Thyroid gland (tissue), 4 donors: Measurements from ENCODE around the gene MTHFS. TPM values are rescaled to one million over a fixed set of nuclear protein-coding genes. Genes with fewer than 3 reads are reported as not detected.

Experiments
- DNase-seq, 2 donors: peaks; one replicate each; pipeline ENCODE4 v3.0.0-alpha.2; 2019
- H3K27ac ChIP-seq, 3 donors: fragments of 200-600 bp; sonication (generic); 1 replicate in 2 of 3; 2 replicates in 1 of 3; pipeline ENCODE4 v1.5.1; 2016 to 2019; ENCODE audit warnings: mild to moderate bottlenecking in 1 of 3, moderate library complexity in 1 of 3
- H3K27me3 ChIP-seq: fragments of 200-600 bp; sonication (generic); one replicate; pipeline ENCODE4 v1.5.1; 2019
- H3K36me3 ChIP-seq, 2 donors: fragments of 200-600 bp; sonication (generic); one replicate each; pipeline ENCODE4 v1.5.1; 2016 to 2019
- H3K4me1 ChIP-seq, 2 donors: fragments of 200-600 bp; sonication (generic); one replicate each; pipeline ENCODE4 v1.5.1; 2017 to 2019
- H3K4me3 ChIP-seq, 3 donors: fragments of 200-600 bp; sonication (generic); replicated peaks in 1 of 3; 1 replicate in 2 of 3; 2 replicates in 1 of 3; pipeline ENCODE4 v1.5.1; 2016; ENCODE audit warnings: mild to moderate bottlenecking in 1 of 3
- H3K9me3 ChIP-seq: fragments of 200-600 bp; sonication (generic); one replicate; pipeline ENCODE4 v1.5.1; 2017
- CTCF ChIP-seq, 6 experiments: fragments of 200-600 bp in 3 of 6; fragments of 450-650 bp in 3 of 6; sonication (generic) in 3 of 6; IDR thresholded peaks; one replicate each; pipeline ENCODE4 v1.5.1; 2016 to 2019; ENCODE audit warnings: antibody characterized with exemption in 6 of 6, mild to moderate bottlenecking in 2 of 6, inconsistent platforms in 1 of 6, moderate library complexity in 1 of 6
- POLR2A ChIP-seq, 2 donors: fragments of 450-650 bp; IDR thresholded peaks; one replicate each; pipeline ENCODE4 v1.6.1; 2017; ENCODE audit warnings: antibody characterized with exemption in 2 of 2, mild to moderate bottlenecking in 2 of 2, moderate library complexity in 1 of 2
- WGBS, 2 donors: methylation state at CpG; one replicate each; pipeline ENCODE4 v1.1.5; 2017; 5-methylcytosine and 5-hydroxymethylcytosine counted together
- intact Hi-C: fragments of 100-400 bp; cut with DNase I; formaldehyde crosslinking; loops from one replicate; pipeline ENCODE4 v1.15.1; 2023
- total RNA-seq, 4 donors: library from RNA; depleted of rRNA; stranded (reverse); fragments of >200 nt; gene quantifications; one replicate each; pipeline ENCODE4 v1.2.3, GENCODE V29; 2016

Gene MTHFS
- total RNA-seq, 4 donors from 2014 or later, result 18.2 to 29.5 (median 23.5) TPM

- H3K36me3 ChIP-seq, result no peaks in the 10 kb centered on the region
- WGBS, 2 donors, result 96 to 98% methylated on average over 1 of the region's 1 CpG
Measured at GRCh38 chr15:79862191-79862590, 34.6 kb downstream of the MTHFS start.

GRCh38 chr15:79860661-79861060, 36.2 kb downstream of the MTHFS start:
- no peak overlapping the region for H3K4me3 ChIP-seq
- H3K27me3 ChIP-seq, result no peaks in the 10 kb centered on the region
- no peak for DNase-seq
- H3K36me3 ChIP-seq, result no peaks in the 10 kb centered on the region
- TF ChIP-seq POLR2A (IDR thresholded peaks at IDR 0.05), result no peak
- TF ChIP-seq CTCF (IDR thresholded peaks at IDR 0.05), result no peak
- intact Hi-C loops, result no loop called here
- no peak overlapping the region for H3K27ac ChIP-seq
- WGBS, 2 donors, result 95 to 96% methylated on average over 2 of the region's 2 CpGs
- no peaks in the 10 kb centered on the region for H3K4me1 ChIP-seq
- no peaks in the 10 kb centered on the region for H3K9me3 ChIP-seq

More at GRCh38 chr15:79862191-79862590, 34.6 kb downstream of the MTHFS start:
- TF ChIP-seq CTCF (IDR thresholded peaks at IDR 0.05) (no peak), POLR2A (IDR thresholded peaks at IDR 0.05) (no peak)
- H3K4me3 ChIP-seq, result no peak overlapping the region
- intact Hi-C loops, result no loop called here
- H3K27me3 ChIP-seq, result no peaks in the 10 kb centered on the region
- DNase-seq, result no peak
- H3K9me3 ChIP-seq, result no peaks in the 10 kb centered on the region
- no peaks in the 10 kb centered on the region for H3K4me1 ChIP-seq
- no peak overlapping the region for H3K27ac ChIP-seq

- WGBS, 2 donors, result 92 to 96% methylated on average over 2 of the region's 2 CpGs
- Histone ChIP-seq H3K36me3 (no peaks in the 10 kb centered on the region), H3K27ac (no peak overlapping the region), H3K27me3 (no peaks in the 10 kb centered on the region), H3K9me3 (no peaks in the 10 kb centered on the region), H3K4me1 (peaks cover 0 to 4% of the 10 kb centered on the region in 2 donors), H3K4me3 (no peak overlapping the region)
- TF ChIP-seq CTCF (IDR thresholded peaks at IDR 0.05) (peak in 2 of 6 experiments; percentile 25 to 27), POLR2A (IDR thresholded peaks at IDR 0.05) (no peak)
- intact Hi-C loops, result loop anchor here (10.0 kb wide), 1 partner anchor 524 kb away; no protein-coding TSS in a partner anchor
- DNase-seq, result no peak
Measured at GRCh38 chr15:79858469-79858868, 38.3 kb downstream of the MTHFS start.

GRCh38 chr15:79853492-79854328, 43.1 kb downstream of the MTHFS start:
- Histone ChIP-seq H3K36me3 (no peaks in the 10 kb centered on the region), H3K4me1 (peaks cover 8 to 15% of the 10 kb centered on the region in 2 donors), H3K27me3 (no peaks in the 10 kb centered on the region), H3K27ac (no peak overlapping the region), H3K4me3 (no peak overlapping the region), H3K9me3 (no peaks in the 10 kb centered on the region)
- TF ChIP-seq POLR2A (IDR thresholded peaks at IDR 0.05), result no peak
- peak; percentile 87 to 94 (median 90) for TF ChIP-seq CTCF (IDR thresholded peaks at IDR 0.05)
- DNase-seq, result peak; percentile 71
- intact Hi-C loops, result loop anchor here (10.0 kb wide), 1 partner anchor 519 kb away; no protein-coding TSS in a partner anchor
- 47 to 49% methylated on average over 8 of the region's 8 CpGs for WGBS, 2 donors

GRCh38 chr15:79849789-79850188, 47.0 kb downstream of the MTHFS start:
- H3K4me3 ChIP-seq, result no peak overlapping the region
- intact Hi-C loops, result loop anchor here (10.0 kb wide), 1 partner anchor 515 kb away; no protein-coding TSS in a partner anchor
- peak; percentile 85 to 86 for DNase-seq
- 52 to 55% methylated on average over 3 of the region's 3 CpGs for WGBS, 2 donors
- no peaks in the 10 kb centered on the region for H3K27me3 ChIP-seq
- peaks cover 10 to 29% of the 10 kb centered on the region in 2 donors for H3K4me1 ChIP-seq
- no peaks in the 10 kb centered on the region for H3K36me3 ChIP-seq
- no peaks in the 10 kb centered on the region for H3K9me3 ChIP-seq
- peak overlapping the region in 1 of 3 donors; percentile 19 for H3K27ac ChIP-seq
- TF ChIP-seq POLR2A (IDR thresholded peaks at IDR 0.05), result no peak
- TF ChIP-seq CTCF (IDR thresholded peaks at IDR 0.05), result peak; percentile 47 to 98 (median 88)
